Colon (tissue), 2 donors: ENCODE measurements around the gene AP1AR.
"Not testable (repeated sequence)": the region's sequence is repeated elsewhere in the genome, so short reads cannot be mapped to it uniquely, and the experiment has no call there.

Source experiments
- FAIRE-seq: peaks from 2 replicates; lab custom pipeline; 2012; peaks lifted over from hg19 to GRCh38; lab: Jason Lieb, UNC
- donor health status: control.
- donor health status: control.

AP1AR gene

DNA sequence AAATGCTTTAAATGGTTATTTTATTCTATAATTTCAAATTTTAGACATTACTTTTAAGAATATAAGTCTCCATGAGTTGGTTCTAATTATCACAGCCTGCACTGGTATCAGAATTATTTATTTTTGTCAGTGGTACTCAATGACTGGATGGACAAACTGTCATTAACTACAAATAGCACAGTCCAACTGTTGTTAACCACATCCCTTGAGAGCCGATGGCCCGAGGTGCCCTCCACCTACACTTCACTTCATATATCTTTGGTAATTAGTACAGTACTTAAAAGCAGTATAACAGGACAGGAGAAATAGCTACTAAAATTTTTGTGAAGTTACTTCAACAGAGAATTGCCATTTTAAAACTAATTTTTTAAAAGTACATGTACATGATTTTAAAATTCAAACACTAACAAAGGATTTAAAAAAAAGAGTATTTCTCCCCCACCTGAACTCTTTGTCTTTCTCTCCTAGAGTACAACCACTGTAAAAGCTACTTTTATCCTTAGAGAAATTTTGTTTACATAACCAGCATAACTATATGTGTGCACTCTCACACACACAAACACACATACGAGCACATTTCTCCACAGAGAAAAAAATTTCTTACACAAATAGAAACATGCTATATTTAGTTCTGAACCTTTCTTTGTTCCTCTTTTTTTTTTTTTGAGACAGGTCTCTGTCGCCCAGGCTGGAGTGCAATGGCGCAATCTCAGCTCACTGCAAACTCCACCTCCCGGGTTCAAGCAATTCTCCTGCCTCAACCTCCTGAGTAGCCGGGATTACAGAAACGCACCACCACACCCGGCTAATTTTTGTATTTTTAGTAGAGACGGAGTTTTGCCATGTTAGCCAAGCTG is 47.7 kb downstream of the AP1AR start:
- FAIRE-seq = no peak

DNA sequence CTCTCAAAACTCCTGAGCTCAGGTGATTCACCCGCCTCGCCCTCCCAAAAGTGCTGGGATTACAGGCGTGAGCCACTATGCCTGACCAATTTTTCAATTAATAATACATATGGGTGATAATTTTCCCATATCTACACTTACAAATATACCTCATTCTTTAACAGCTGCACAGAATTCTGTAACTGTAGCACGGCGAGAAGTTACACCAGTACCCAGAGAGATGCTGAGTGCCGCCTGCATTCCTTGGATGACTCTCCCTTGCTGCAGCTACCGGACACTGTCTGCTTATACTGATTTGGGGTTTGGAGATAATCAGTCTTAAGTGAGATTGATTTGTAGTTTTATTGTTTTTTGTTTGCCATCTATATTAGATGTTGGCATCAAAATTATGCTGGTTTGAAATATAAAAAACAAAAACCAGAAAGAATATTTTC is 48.3 kb downstream of the AP1AR start:
- FAIRE-seq = no peak

DNA sequence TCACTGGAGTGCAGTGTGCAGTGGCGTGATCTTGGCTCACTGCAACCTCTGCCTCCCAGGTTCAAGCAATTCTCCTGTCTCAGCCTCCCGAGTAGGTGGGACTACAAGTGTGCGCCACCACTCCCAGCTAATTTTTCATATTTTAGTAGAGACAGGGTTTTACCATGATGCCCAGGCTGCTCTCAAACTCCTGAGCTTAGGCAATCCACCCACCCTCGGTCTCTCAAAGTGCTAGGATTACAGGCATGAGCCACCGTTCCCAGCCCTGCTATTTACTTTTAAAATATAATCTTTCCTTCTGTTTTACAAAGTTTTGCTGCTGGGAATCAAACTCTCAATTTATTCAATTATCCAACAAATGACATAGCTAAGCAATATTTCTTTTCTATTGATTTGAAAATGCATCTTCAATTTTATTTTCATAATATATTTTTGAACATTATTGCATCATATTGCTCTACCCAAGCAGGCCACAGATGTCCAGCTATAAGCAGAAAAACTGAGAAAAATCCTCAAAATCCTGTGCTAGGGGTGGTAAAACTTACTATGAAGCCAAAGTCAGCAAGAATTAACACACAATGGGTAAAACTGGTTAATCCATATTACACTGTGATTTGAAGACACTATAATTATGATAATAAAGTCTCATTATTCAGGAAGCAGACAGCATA is 48.9 kb downstream of the AP1AR start:
- no peak for FAIRE-seq

DNA sequence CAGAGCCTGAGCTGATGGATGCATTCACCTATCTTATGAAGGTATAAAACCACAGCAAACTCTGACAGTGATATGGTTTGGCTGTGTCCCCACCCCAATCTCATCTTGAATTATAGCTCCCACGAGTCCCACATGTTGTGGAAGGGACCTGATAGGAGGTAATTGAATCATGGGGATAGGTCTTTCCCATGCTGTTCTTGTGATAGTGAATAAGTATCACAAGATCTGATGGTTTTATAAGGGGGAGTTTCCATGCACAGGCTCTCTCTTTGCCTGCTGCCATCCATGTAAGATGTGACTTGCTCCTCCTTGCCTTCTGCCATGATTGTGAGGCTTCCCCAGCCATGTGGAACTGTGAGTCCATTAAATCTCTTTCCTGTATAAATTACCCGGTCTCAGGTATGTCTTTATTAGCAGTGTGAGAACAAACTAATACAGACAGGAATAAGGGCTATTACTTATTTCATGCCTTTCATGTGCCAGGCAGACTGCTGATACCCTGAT is 50.4 kb downstream of the AP1AR start:
- FAIRE-seq = not testable (repeated sequence)

DNA sequence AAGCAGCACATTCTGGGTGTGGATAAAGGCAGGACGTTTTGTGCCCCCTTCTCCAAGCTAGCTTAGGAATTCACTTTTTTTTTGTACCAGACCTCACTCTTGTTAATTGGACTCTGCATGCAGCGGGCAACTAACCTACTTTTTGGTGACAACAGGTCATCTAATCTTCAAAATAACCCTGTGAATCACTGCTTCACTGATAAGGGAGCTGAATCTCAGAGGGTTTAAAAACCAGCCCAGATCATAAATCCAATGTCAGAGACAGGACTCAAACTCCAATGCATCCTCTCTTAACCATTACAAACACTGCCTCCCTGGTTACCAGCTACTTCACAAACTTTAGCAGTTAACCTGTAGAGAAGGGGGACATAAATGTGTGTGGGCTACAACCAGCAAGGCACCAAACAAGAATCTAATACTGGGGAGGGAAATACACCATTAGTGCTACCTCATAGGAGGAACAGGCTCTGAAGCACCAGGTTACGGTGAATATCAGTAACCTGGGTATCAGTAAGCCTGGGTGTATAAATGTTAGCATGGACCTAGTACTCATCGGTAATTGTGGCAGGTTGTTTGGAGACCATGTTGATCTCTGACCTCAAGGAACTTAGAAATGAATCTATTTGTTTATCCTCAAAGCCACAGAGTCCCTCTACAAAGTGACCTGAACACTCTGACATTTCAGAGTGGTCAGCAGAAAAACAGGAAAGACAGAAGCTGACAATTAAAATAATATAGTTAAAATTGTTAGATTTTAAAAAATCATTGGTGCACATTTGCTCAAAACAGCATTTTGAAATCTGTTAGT is 51.5 kb downstream of the AP1AR start:
- FAIRE-seq = no peak

DNA sequence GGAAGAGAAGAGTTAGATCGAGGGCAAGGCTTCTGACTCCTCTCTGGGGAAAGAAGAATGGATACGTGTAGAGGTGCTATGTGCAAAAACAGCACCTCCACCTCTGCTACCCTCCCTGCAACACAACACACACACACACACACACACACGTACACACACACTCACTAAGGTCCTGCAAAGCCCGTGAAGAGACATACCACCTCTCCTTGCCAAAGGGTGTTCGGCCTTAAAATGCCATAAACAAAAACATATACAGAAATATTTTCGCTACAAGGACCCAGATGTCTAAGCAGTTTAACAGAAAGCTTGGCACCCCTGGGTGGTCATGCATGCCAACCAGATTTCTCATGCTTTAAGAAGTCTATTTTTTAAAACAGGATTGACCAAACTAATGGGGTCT is 52.6 kb downstream of the AP1AR start:
- FAIRE-seq = no peak

DNA sequence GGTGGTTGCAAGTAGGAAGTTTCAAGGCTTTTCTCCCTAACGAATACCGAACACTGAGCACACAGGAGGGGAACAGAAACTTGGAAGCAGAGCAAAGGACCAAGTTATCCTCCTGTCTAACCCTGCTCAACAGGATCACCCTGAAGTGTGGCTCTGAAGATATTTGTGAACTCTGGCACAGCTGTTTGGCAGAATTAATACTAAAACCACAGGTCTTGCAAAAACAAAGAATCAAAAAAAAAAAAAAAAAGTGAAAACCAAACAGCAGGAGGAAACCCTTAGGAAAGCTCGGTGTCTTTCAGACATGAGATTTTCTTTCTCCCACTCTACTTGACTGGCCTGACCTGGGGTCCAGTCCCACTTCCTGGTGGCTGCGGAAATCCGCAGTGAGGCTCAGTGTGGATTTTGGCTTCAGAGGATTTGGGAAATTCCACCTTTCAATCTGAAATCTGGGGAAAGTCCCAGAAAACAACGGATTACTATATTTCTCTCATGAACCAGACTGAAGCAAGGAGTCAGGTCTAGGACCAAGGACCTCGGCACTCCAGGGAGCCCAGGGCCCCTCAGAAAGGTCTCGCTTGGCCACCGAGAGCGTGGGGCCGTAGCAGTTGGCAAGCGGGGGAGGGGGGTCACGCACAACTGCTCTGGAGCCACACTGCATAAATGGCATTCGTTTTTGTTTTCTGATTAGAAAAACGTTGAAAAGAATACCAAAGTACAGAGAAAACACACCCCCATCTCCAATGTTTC is 53.2 kb downstream of the AP1AR start:
- no peak for FAIRE-seq

DNA sequence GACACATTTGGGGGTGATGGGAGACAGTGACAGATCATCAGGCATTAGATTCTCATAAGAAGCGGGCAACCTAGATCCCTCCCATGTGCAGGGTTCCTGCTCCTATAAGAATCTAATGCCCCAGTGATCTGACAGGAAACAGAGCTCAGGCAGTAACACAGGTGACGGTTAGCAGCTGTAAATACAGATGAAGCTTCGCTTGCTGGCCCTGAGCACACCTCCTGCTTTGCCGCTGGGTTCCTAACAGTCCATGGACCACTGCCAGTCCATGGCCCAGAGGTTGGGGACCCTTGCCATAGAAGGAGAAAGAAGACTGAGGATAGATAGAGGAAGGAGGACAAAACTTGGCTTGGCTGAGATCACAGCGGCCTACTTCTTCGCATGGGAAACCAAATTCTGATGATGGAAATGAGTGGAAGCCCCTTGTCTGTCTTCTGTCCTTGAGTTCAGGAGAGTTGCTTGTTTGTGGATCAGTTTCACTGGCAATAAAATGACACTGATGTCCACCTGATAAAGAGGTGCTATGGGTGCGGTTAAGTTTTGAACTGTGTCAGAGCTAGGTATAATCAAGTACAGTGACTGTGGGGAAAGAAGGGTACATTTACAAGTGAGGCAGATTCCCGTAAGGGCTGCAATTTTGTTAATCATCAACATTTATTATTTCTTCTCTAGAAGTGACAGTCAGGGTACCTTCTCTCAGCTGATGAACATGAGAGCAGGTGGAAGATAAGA is 55.8 kb downstream of the AP1AR start:
- FAIRE-seq = no peak

DNA sequence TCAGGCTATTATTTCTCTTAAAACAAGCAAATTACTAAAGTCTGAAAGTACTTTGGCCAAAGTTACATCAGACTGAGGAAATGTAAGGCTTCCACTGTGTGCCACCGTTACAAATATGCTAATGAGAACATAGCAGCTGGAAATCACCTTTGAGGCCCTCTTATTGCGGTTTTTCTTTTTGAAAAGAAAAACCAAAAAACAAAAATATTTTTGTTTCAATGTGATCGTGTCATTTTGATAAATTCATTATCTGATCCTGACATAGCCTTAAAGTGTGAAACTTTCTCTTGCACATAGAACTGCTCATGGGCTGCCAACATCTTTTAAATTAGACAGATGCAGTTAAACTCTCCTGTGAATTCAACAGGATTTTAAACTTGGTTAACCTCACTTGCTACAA is 56.9 kb downstream of the AP1AR start:
- FAIRE-seq = no peak

DNA sequence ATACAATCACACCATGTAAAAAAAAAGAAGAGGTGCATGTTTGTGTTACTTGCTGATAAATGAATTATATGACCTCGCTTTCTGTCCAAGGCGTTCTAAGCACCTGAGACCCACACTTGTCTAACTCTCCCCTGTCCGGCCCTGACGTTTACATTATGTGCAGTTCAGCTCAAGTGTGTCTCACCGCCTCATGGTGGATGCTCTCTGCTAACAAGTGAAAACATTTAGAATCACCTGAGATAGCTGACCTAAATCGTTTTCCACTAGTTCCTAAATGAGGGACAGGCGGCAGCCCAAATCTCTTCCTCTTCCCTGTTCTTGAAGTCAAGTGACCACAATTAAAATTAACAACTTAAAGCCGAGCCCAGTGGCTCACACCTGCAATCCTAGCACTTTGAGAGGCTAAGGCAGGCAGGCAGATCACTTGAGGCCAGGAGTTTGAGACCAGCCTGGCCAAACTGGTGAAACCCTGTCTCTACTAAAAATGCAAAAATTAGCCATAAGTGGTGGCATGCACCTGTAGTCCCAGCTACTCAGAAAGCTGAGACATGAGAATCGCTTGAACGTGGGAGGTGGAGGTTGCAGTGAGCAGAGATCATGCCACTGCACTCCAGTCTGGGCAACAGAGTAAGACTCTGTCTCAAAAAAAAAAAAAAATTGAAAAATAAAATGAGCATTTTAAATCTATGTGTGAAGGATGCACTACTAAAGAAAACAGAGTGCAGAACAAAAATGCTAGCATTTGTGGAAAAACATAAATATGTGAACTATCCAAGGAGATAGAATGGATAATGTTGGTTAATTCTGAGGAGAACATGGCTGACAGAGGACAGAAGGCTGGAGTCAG is 58.0 kb downstream of the AP1AR start:
- no peak for FAIRE-seq

DNA sequence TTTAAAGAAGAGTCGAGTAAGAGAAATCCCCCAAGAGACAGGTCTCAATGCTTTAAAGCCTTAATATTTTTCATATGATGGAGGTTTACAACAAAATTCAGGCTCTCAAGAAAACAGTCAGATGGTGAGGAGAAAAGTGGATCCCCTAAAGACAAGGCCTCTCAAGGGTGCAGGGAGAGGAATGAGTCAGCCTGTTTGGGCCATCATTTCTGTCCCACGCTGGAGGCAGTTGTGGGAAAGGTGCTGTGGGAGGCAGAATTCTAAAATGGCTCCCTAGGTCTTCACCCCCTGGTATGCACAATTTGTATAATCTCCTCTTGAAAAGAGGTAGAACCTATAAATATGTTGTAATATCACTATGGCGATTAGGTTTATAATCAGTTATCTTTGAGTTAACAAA is 58.8 kb downstream of the AP1AR start:
- no peak for FAIRE-seq

DNA sequence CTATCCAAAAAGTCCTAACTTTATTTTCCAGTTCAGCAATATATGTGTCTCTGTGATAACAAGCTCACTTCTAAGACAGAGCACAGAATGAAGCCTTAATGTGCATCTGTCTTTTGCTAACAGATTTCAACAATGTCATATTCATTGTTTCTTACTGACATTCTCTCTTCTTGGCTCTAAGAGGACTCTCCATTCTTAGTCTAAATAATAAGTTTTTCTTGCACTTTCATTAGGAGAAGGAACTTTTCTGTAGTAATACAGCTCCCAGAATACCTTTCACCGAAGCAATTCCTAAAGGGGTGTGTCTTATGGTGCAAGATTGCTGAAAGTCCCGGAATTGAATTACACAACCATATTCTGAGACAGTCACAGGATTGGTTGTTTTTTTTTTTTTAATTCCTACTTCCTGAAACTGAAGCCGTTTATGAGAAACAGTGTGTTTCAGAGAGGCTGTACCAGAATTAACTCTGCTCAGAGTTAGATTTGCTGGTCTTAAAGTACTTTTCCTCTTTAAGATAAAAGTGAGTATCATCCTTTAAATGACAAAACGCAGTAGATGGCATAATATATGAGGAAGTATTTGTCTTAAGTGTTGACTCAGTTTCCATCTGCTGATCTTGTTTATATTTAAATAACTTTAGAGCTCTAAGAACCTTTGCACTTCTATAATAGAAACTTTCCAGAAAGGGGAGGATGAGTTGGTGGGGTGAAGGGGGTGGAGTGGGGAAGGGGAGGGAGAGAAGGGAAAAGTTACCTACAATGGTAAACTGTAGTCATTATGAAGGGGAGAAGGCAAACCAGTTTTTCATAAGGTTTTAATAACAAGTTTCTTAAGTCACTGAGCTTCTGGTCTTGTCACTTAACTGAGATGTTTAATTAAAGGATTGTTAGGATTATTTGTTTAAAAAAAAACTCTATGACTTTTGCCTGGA is 65.6 kb downstream of the AP1AR start, which contains the start of gene ALPK1:
ALPK1 (plus strand) TSS at position 421 of the 932 bp plus-strand sequence.
- FAIRE-seq = peak; percentile 98

DNA sequence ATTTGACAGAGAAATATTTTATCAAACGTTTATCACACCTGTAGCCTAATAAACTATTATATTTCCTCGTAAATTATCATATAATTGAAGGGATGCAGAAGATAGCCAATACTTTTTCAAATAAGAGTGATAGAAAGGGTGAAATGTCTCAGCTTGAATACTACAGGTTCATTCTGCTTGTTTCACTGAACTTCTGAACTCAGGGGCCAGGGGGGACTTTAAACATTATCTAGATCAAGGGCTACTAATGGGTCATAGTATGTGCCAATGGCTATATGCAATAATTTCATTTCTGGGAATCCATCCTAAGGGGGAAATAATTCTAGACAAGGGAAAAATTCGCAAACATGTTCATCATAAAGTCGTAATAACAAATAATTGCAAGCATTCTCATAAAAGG is 68.1 kb downstream of the AP1AR start:
- no peak for FAIRE-seq

DNA sequence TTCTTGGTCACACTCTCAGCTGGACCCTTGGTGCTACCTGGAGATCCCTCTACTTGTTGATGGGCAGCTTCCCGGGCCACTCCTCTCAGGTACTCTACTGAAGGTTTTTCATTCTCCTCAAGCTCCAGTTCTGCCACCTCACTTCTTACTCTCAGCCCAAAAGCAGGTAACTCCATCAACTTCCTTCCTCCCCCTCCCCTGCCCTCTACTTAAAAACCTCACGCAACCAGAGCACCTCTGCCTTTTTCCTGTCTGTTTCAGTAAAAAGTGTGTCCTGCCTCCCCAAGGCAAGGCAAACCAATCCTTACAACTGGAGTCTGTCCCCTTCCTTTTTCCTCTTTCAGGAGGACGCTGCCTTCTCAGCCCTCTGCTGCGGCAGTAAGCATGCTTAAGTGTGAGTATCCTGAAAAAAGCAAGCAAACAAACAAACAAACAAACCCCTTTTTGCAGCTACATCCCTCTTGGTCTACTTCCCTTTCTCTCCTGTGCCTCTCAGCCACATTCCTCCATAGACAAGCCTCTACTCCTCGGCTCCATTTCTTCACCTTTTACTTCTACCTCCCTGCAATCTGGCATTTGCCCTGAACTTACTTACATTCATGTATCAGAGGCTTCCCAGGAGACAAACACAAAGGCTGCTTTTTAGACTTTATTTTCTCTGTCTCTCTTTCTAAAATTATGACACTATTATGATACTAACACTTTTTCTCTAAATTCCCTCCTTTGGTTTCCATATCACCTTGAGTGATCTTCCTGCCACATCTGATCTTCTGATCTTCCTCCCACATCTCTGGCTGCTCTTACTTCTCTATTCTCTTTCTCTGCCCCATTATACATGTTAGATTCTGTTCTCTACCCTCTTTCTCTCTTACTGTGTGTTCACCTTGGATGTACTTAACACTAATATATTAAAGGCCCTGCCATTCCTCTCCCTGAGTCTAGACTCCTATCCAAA is 71.0 kb downstream of the AP1AR start:
- no peak for FAIRE-seq

DNA sequence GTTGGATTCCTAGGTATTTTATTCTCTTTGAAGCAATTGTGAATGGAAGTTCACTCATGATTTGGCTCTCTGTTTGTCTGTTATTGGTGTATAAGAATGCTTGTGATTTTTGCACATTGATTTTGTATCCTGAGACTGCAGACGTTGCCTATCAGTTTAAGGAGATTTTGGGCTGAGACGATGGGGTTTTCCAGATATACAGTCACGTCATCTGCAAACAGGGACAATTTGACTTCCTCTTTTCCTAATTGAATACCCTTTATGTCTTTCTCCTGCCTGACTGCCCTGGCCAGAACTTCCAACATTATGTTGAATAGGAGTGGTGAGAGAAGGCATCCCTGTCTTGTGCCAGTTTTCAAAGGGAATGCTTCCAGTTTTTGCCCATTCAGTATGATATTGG is 73.9 kb downstream of the AP1AR start:
- not testable (repeated sequence) for FAIRE-seq

DNA sequence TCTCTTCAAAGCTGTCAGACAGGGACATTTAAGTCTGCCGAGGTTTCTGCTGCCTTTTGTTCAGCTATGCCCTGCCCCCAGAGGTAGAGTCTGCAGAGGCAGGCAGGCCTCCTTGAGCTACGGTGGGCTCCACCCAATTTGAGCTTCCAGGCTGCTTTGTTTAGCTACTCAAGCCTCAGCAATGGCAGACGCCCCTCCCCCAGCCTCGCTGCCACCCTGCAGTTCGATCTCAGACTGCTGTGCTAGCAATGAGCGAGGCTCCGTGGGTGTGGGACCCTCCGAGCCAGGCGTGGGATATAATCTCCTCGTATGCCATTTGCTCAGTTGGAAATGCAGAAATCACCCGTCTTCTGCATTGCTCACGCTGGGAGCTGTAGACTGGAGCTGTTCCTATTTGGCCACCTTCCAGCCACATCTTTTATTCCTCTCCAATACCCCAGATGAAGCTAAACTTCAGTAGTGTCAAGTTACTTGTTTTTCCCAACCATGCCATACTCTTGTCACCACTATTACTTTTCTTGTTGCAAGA is 77.7 kb downstream of the AP1AR start:
- not testable (repeated sequence) for FAIRE-seq

DNA sequence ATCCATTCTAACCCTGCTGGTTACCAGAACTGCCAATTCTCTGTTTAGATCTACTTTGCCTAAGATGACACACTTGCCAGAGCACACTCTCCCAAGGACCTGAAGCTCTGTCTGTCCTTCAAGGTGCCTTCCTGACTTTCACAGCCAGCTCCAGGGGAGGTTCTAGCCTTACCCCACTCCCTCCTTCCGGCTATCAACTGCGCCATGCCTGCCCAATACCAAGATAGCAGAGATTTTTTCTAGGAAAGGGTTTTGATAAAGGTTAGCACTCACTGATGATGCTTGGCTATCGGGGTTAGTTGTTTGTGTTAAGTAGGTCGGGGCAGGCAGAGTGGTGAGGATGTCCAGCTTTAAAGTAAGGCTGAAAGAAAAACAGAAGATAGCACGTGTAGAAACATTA is 79.9 kb downstream of the AP1AR start:
- FAIRE-seq = no peak
